ENCODE data around the gene MRPS23. TPM values are rescaled to one million over a fixed set of nuclear protein-coding genes. Genes with fewer than 3 reads are reported as not detected.
A peak's percentile ranks its signal among the peaks of the same experiment; 100 is the strongest.

MRPS23 gene
- total RNA-seq, 1 experiment from 2014 or later, result 83.4 TPM

DNA sequence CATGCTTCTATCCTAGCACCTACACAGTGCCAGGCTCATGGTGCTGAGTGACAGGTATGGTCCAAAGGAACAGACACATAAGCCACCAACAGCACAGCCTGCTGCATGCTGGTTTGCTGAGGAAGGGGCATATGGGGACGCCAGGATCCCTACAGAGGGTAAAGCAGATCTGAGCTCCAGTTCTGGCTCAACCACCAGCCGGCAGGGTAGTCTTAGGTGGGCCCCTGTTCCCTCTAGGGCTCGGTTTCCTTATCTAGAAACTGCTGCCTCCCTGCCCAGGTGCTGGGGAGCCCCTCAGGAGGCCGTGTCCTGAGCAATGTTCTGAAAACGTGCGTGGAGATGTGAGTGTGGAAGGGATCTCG is 24.2 kb upstream of the MRPS23 start:
- peaks cover 68% of the 10 kb centered on the region for H3K4me1 ChIP-seq (replicated peaks)

DNA sequence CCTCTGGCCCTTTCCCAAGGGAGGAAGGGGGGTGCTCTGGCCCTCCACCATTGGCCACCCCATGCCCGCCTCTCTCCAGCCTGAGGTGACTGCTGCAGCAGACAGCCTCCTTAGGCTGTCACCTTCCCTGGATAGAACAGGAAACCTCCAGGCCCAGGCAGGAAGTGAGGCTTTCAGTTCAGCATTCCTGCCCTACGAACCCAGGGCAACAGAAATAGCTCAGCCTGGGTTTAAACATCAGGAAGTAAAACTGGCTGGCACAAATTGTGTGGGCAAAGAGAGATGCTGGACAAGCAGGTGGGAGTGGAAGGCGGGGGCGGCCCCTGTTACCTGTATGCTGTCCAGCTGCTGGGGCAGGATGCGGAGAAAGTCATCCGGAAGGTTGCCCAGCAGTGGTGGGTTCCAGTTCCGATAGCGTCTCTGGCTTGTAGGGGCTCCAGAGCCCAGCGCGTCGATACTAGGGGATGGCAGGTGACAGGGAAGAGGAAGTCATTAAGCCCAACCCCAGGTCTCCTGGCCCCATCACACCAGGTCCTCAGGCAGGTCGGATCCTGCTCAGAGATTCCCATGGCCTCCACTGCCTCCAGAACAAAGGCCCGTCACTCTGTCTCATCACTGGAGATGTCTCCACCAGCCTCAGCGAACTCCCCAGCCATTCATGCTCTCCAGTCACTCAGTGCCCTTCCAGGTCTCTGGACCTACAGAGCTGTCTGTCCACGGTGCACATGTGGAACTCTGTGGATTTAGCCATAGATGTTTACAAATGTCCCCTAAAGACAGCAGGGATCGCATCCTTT is 23.6 kb upstream of the MRPS23 start:
- H3K4me1 ChIP-seq (replicated peaks), result peaks cover 68% of the 10 kb centered on the region
- H3K4me3 ChIP-seq, result no peak overlapping the region
- peak overlapping the region; percentile 94 for H3K27ac ChIP-seq
- peaks cover 80% of the 10 kb centered on the region for H3K36me3 ChIP-seq
- H3K9me3 ChIP-seq (replicated peaks), result 0 out of 2 replicates have a peak, but pooled peaks cover 4% of the 10 kb centered on the region
- DNase-seq (ENCODE audit: low read depth in 1 of 2, low spot score in 2 of 2), result no peak
- H3K27me3 ChIP-seq (replicated peaks), result no peaks in the 10 kb centered on the region

More for the DNA sequence above, 24.2 kb upstream of the MRPS23 start:
- DNase-seq (ENCODE audit: low read depth in 1 of 2, low spot score in 2 of 2), result no peak
- H3K27me3 ChIP-seq (replicated peaks), result no peaks in the 10 kb centered on the region
- H3K27ac ChIP-seq, result peak overlapping the region; percentile 94
- H3K4me3 ChIP-seq, result no peak overlapping the region
- H3K36me3 ChIP-seq, result peaks cover 81% of the 10 kb centered on the region
- 0 out of 2 replicates have a peak, but pooled peaks cover 4% of the 10 kb centered on the region for H3K9me3 ChIP-seq (replicated peaks)

DNA sequence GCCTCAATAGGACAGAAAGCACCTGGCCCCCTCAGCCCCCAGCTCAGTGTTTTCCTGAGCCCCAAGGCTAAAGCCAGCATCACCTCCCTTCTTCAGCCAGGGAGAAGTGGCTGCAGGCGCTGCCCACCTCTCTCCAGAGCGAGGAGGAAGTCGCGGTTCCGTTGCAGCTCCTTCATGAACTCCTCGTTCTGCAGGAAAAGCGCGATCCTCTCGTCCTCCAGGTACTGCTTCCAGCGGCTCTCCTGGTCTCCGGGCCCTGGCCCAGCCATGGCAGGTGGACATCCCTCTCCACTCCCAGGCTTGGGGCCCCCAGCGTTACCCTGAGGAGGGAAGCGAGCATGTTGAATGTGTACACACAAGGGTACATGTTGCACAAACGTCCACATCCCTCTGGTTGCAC is 22.7 kb upstream of the MRPS23 start:
- H3K4me3 ChIP-seq, result no peak overlapping the region
- peaks cover 73% of the 10 kb centered on the region for H3K4me1 ChIP-seq (replicated peaks)
- H3K27me3 ChIP-seq (replicated peaks), result no peaks in the 10 kb centered on the region
- peaks cover 78% of the 10 kb centered on the region for H3K36me3 ChIP-seq
- no peak for DNase-seq (ENCODE audit: low read depth in 1 of 2, low spot score in 2 of 2)
- no peak overlapping the region for H3K27ac ChIP-seq
- H3K9me3 ChIP-seq (replicated peaks), result 0 out of 2 replicates have a peak, but pooled peaks cover 4% of the 10 kb centered on the region

DNA sequence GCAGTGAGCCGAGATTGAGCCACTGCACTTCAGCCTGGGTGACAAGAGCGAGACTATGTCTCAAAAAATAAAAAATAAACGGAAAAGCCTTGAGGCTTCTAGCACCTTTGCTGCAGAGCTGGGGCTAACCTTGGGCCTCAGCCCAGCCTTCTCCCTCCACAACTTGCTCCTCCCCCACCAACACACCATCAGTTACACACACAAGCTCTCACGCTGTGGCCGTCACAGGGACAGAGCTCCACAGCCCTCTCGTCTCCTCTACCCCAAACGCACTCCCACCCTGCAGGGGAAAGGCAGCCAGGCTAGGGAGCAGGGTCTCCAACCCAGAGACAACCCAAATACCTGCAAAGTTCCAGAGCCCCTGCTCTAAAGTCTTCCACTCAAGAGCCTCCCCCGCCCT is 22.0 kb upstream of the MRPS23 start:
- no peak overlapping the region for H3K27ac ChIP-seq
- H3K9me3 ChIP-seq (replicated peaks), result 0 out of 2 replicates have a peak, but pooled peaks cover 4% of the 10 kb centered on the region
- peaks cover 81% of the 10 kb centered on the region for H3K36me3 ChIP-seq
- H3K4me3 ChIP-seq, result no peak overlapping the region
- H3K27me3 ChIP-seq (replicated peaks), result no peaks in the 10 kb centered on the region
- DNase-seq (ENCODE audit: low read depth in 1 of 2, low spot score in 2 of 2), result no peak
- H3K4me1 ChIP-seq (replicated peaks), result peaks cover 77% of the 10 kb centered on the region

DNA sequence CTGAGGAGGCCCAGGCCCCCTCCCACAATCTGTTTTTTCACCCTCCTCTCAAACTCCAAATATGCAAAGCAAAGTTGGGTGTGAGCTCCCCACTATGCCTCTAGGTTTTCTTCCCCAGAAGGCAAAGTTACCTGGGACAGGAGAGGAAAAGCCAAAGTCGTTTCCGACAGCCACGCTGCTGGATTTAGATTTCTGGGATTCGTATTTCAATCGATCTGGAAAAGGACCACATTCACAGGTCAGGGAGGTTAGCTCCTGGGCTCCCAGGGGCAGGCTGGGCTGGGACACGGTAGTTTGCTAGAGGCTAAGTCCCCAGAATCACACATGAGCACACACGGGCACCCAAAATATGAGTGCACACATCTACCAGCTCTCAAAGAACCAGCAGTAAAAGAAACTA is 21.3 kb upstream of the MRPS23 start:
- H3K4me3 ChIP-seq, result no peak overlapping the region
- DNase-seq (ENCODE audit: low read depth in 1 of 2, low spot score in 2 of 2), result no peak
- H3K27me3 ChIP-seq (replicated peaks), result no peaks in the 10 kb centered on the region
- no peak overlapping the region for H3K27ac ChIP-seq
- H3K4me1 ChIP-seq (replicated peaks), result peaks cover 70% of the 10 kb centered on the region
- H3K9me3 ChIP-seq (replicated peaks), result 0 out of 2 replicates have a peak, but pooled peaks cover 4% of the 10 kb centered on the region
- peaks cover 81% of the 10 kb centered on the region for H3K36me3 ChIP-seq

DNA sequence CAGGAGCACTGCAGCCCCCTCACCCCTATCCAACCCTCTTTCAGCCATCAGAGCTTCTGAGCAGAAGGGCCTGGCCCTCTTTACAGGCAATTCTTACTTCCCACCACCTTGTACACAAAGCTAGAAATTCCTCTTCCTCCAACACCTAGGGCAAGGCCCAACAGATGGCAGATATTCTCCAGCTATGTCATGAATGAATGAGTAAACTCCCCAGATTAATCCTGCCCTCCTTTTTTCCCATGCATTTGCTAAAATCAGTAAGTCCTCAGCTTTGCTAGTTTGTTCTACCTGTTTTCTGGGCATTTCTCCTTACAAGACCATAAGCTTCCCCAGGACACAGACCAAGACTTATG is 20.4 kb upstream of the MRPS23 start:
- no peaks in the 10 kb centered on the region for H3K27me3 ChIP-seq (replicated peaks)
- H3K36me3 ChIP-seq, result peaks cover 80% of the 10 kb centered on the region
- peak overlapping the region; percentile 11; the same call in 1 of the 2 replicates for H3K27ac ChIP-seq
- no peak overlapping the region for H3K4me3 ChIP-seq
- H3K9me3 ChIP-seq (replicated peaks), result 0 out of 2 replicates have a peak, but pooled peaks cover 4% of the 10 kb centered on the region
- DNase-seq (ENCODE audit: low read depth in 1 of 2, low spot score in 2 of 2), result no peak
- H3K4me1 ChIP-seq (replicated peaks), result peaks cover 61% of the 10 kb centered on the region

DNA sequence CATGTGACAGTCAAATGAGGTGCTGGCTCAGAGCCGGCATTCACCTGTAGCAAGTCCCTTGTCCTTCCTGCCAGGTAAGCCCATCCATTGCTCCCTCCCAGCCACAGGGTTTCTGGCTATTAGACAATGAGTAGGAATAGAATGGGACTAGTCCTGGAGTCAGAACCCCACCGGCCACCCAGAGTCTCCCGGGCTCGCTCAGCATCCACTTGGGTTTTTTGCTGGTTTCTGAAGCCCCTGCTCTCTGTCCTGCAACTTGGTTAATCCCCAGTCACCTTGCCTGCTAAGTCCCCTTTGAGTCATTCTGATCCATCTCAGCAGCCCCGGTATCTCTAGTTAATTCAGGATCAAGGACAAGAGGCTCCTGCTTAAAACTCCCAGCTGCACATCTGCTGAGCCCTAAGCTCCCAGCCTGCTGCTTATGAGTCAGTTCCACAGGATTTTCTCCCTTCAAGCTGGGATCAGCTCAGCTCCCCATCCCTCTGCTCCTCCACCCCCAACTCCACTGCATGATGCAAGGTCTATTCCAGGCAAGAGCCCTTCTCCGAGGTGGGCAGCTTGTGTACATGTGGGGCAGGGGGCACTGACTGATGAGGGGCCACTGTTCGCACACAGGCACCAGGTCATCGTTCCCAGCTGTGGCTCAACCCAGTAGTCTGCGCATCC is 19.9 kb upstream of the MRPS23 start:
- Histone ChIP-seq H3K36me3 (peaks cover 83% of the 10 kb centered on the region), H3K4me1 (replicated peaks) (peaks cover 56% of the 10 kb centered on the region)

DNA sequence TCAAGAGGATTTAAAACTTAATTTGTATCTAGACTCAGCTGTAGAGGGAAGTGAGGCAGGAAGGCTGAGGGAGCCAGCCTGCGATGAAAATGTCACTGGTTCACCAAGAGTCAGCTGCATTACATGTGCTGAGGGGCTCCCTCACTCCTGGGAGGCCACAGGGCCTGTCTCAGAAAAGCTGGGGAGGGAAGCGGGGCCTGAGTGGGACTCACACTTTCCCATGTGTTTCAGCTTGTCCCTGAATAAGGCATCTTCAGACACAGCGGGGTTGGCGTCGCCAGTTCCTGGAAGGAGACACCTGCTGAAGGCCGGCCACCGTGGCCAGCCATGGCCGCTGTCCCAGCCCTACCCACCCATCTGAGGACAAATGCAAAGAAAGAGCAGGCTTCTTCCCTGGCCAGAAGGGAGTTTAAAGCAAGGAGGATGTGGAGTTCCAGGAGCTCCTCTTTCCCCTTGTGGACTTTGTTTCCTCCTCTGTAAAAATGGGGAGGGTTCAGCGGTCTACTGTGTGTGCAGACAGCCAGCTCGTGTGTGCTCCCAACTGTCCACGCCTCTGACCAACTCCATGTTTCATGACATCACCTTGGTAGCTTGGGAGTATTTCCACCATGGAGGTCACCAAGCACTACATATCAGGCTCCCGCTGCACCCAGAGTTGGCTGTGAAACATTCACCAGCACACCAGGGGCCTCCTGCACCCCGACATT is 19.2 kb upstream of the MRPS23 start:
- no peaks in the 10 kb centered on the region for H3K27me3 ChIP-seq (replicated peaks)
- H3K4me3 ChIP-seq, result no peak overlapping the region
- H3K9me3 ChIP-seq (replicated peaks), result 0 out of 2 replicates have a peak, but pooled peaks cover 4% of the 10 kb centered on the region
- peaks cover 50% of the 10 kb centered on the region for H3K4me1 ChIP-seq (replicated peaks)
- DNase-seq (ENCODE audit: low read depth in 1 of 2, low spot score in 2 of 2), result no peak
- peaks cover 86% of the 10 kb centered on the region for H3K36me3 ChIP-seq
- H3K27ac ChIP-seq, result peak overlapping the region; percentile 61

More for the DNA sequence above, 19.9 kb upstream of the MRPS23 start:
- no peak overlapping the region for H3K4me3 ChIP-seq
- peak overlapping the region; percentile 11; the same call in 1 of the 2 replicates for H3K27ac ChIP-seq
- H3K27me3 ChIP-seq (replicated peaks), result no peaks in the 10 kb centered on the region
- H3K9me3 ChIP-seq (replicated peaks), result 0 out of 2 replicates have a peak, but pooled peaks cover 4% of the 10 kb centered on the region
- no peak for DNase-seq (ENCODE audit: low read depth in 1 of 2, low spot score in 2 of 2)

DNA sequence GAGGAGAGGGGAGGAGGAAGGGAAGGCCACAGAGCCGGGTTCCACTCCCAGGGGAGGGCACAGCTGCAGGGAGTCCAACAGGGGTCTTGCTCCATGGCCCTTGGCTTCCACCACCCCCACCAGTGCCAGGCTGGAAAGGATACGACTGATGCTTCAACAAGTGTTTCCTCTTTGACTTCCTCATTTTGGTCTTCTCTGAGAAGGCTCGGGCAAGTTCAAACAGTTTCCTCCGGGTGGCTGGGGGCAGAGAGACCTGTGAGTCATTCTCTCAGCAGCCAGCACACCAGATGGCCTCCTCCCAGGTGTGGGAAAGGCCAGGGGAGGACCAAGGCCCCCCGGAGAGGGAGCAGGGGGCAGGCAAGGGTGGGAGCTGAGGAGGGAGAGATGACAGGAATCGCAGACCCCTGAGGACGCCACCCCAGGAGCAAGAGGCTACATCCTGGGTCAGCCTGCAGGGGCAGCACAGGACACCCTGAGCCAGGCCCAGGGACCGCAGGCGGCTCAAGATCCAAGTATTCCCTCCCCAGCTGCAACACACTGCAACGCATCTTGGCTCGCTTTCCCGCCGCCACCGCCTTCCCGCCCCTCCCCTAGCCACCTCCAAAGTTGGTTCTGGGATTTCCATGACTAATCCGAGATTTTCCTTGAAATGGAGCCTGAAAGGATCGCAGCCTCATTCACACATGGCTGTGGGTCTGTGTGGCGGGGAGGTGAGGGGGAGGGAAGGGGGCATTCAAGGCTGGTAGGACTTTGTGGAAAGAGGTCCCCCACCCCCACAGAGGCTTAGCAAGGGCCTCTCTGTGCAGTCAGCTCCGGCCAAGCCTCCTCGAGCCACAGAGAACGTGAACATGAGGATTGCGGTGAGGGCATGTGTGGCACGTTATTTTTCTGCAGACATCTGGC is 18.4 kb upstream of the MRPS23 start:
- Histone ChIP-seq H3K27ac (peak overlapping the region; percentile 61), H3K36me3 (peaks cover 78% of the 10 kb centered on the region), H3K9me3 (replicated peaks) (0 out of 2 replicates have a peak, but pooled peaks cover 4% of the 10 kb centered on the region), H3K27me3 (replicated peaks) (no peaks in the 10 kb centered on the region), H3K4me1 (replicated peaks) (peaks cover 42% of the 10 kb centered on the region), H3K4me3 (no peak overlapping the region)
- DNase-seq (ENCODE audit: low read depth in 1 of 2, low spot score in 2 of 2), result peak; percentile 97 to 98

DNA sequence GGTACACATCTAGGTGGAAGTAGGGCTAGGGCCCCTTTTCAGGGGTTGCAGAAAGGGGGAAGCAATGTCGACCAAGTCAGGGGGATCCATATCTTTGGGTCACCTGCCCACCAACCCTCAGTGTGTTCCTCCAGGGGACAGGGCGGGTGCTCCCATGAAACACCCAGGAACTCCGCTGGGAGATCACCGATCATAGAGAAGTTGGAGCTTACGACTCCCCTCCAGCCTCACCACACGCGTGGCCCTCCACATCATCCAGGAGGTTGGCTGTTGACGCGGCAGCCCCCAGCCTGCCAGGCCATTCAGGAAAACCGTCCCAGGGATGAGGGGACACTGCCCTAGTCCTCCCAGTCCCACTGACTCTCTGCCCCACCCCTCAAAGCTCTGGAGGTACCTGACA is 17.3 kb upstream of the MRPS23 start:
- Histone ChIP-seq H3K9me3 (replicated peaks) (0 out of 2 replicates have a peak, but pooled peaks cover 4% of the 10 kb centered on the region), H3K4me1 (replicated peaks) (peaks cover 49% of the 10 kb centered on the region), H3K4me3 (no peak overlapping the region), H3K36me3 (peaks cover 67% of the 10 kb centered on the region), H3K27ac (peak overlapping the region; percentile 61), H3K27me3 (replicated peaks) (no peaks in the 10 kb centered on the region)
- no peak for DNase-seq (ENCODE audit: low read depth in 1 of 2, low spot score in 2 of 2)

DNA sequence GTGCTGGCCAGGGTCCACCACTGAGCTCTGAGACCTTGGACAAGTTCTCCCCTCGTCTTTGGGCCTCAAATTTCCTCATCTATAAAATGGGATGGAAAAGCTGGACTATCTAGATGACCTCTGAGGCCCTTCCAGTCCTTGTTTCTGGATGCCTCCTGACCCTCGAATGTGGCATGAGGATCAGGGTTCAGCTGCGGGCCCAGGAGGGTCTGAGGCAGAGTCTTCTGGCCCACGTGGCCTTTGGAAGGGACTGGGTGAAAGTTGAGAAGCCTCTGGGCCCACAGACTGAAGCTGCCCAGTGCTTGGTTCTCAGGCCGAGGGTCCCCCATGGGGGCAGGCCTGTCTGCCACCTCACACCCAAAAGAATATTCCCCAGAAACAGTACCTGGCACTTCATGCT is 16.9 kb upstream of the MRPS23 start:
- Histone ChIP-seq H3K36me3 (peaks cover 63% of the 10 kb centered on the region), H3K4me1 (replicated peaks) (peaks cover 53% of the 10 kb centered on the region), H3K9me3 (replicated peaks) (0 out of 2 replicates have a peak, but pooled peaks cover 4% of the 10 kb centered on the region), H3K27me3 (replicated peaks) (no peaks in the 10 kb centered on the region), H3K27ac (no peak overlapping the region), H3K4me3 (no peak overlapping the region)
- no peak for DNase-seq (ENCODE audit: low read depth in 1 of 2, low spot score in 2 of 2)

DNA sequence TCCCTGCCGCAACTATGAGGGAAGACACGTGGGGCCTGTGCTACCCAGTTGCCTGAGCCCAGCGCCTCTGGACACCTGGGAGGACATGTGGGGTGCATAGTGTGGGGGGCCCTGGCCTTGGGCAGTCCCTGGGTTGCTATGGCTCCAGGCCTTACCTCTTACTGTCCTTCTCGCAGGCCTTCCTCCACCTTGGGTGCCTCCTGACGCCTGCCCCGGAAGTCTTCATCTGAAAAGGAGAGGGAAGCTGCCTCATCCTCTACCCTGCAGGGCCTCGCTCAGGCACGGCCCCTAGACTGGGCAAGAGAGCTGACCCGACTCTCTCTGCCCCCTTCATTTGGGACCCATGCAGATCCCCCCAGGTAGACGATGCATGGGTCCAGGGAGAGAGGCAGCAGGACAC is 16.5 kb upstream of the MRPS23 start:
- peak in 1 of 2 experiments; percentile 42 for DNase-seq (ENCODE audit: low read depth in 1 of 2, low spot score in 2 of 2)
- 0 out of 2 replicates have a peak, but pooled peaks cover 4% of the 10 kb centered on the region for H3K9me3 ChIP-seq (replicated peaks)
- no peak overlapping the region for H3K4me3 ChIP-seq
- no peak overlapping the region for H3K27ac ChIP-seq
- peaks cover 59% of the 10 kb centered on the region for H3K36me3 ChIP-seq
- no peaks in the 10 kb centered on the region for H3K27me3 ChIP-seq (replicated peaks)
- peaks cover 57% of the 10 kb centered on the region for H3K4me1 ChIP-seq (replicated peaks)

DNA sequence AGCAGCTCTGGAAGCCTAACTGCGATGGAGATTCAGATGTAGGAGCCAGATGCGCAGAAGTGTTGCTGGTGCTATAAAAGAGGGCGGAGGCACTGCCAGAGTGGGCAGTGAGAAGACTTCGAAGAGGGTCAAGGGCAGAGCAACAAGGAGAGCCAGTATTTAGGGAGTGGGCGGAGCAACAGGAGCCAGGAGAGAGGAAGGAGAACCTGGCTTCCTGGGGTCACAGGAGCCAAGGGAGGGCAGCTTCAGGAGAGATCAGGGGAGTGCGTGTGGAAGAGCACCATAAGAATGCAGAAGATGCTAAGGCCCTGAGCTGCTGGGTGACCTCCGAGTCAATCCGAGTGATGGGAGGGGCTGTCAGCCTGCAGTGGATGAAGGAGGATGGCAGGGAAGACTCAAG is 14.4 kb upstream of the MRPS23 start:
- H3K36me3 ChIP-seq, result peaks cover 40% of the 10 kb centered on the region
- DNase-seq (ENCODE audit: low read depth in 1 of 2, low spot score in 2 of 2), result no peak
- H3K27ac ChIP-seq, result no peak overlapping the region
- no peaks in the 10 kb centered on the region for H3K27me3 ChIP-seq (replicated peaks)
- H3K4me3 ChIP-seq, result no peak overlapping the region
- no peaks in the 10 kb centered on the region for H3K9me3 ChIP-seq (replicated peaks)
- H3K4me1 ChIP-seq (replicated peaks), result peaks cover 61% of the 10 kb centered on the region

All from SJSA1 (cell line).